ENCODE measurements around the gene GBGT1. TPM values are rescaled to one million over a fixed set of nuclear protein-coding genes. Genes with fewer than 3 reads are reported as not detected.

Gene GBGT1
- total and polyA plus RNA-seq, 4 donors: 6.1 to 42.9 (median 23.2) TPM

- peak; percentile 41 for ATAC-seq (ENCODE audit: insufficient read depth, low FRiP score)
- H3K27ac ChIP-seq (ENCODE audit: low read depth in 1 of 2, low read length in 1 of 2): peak overlapping the region; percentile 66 to 85
- peaks cover 5 to 52% (median 15%) of the 10 kb centered on the region in 5 donors for H3K4me1 ChIP-seq (ENCODE audit: control insufficient read depth in 5 of 5, insufficient read depth in 5 of 5, low read length in 5 of 5)
- peaks cover 0 to 27% (median 11%) of the 10 kb centered on the region in 4 donors for H3K36me3 ChIP-seq (ENCODE audit: control insufficient read depth in 4 of 4, insufficient read depth in 4 of 4, low read length in 4 of 4)
- H3K9ac ChIP-seq (ENCODE audit: insufficient read depth in 1 of 2, low read length in 2 of 2): no peak overlapping the region
- no peaks in the 10 kb centered on the region for H3K9me3 ChIP-seq (ENCODE audit: control insufficient read depth in 4 of 4, insufficient read depth in 3 of 4, low read length in 3 of 4)
- 18 to 44% methylated on average over 7 of the region's 7 CpGs for WGBS, 2 donors
- DNase-seq: peak in 1 of 3 donors; percentile 27
- H3K27me3 ChIP-seq (ENCODE audit: control insufficient read depth in 3 of 3, insufficient read depth in 3 of 3, low read length in 2 of 3): no peaks in the 10 kb centered on the region
- no peak overlapping the region for H3K4me3 ChIP-seq
- no peak for TF ChIP-seq CTCF (IDR thresholded peaks at IDR 0.05; ENCODE audit: control extremely low read depth, extremely low read depth)
These were observed 51.1 kb downstream of the GBGT1 start for GRCh38 chr9:133112663-133113026.

DNA sequence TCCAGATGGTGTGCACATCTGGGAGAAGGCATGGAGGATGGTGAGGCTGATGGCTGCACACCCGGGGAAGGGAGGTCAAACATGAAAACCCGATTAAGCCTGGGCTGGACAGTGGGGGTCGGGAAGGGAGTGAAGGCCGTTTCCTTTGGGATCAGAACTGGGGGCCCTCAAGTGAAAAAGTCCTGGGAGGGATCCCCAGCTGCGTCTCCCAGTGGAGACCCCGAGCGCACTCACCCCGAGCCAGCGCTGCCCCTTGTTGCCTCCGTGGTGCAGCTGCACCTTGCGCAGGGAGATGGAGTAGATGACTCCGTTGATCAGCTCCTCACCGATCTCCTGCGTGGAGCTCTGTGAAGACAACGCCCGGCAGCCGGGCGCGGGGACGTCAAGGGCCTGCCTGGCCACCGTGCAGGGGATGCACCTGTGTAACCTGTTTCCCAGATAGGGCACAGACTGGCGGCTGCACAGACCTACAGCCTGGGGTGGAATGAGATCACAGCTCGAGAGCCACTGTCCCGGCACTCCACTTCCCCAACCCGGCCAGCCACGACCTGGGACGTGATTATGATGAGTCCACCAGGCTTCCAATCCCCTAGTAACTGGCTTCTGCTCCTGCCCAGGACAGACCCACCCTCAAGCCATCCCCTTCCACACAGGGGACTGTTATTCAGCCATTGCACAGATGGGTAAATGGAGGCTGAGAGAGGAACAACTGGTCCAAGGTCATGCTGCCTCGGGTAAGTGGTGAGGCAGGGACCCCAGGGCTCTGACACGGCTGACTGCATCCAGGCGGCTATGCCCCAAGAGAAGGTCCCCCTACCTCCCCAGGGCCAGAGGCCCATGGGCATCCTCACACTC, 51.7 kb downstream of the GBGT1 start:
- Histone ChIP-seq H3K4me1 (ENCODE audit: control insufficient read depth in 5 of 5, insufficient read depth in 5 of 5, low read length in 5 of 5) (peaks cover 5 to 46% (median 15%) of the 10 kb centered on the region in 5 donors), H3K9ac (ENCODE audit: insufficient read depth in 1 of 2, low read length in 2 of 2) (no peak overlapping the region), H3K36me3 (ENCODE audit: control insufficient read depth in 4 of 4, insufficient read depth in 4 of 4, low read length in 4 of 4) (peaks cover 4 to 33% (median 11%) of the 10 kb centered on the region in 4 donors), H3K9me3 (ENCODE audit: control insufficient read depth in 4 of 4, insufficient read depth in 3 of 4, low read length in 3 of 4) (no peaks in the 10 kb centered on the region), H3K27ac (ENCODE audit: low read depth in 1 of 2, low read length in 1 of 2) (peak overlapping the region; percentile 66 to 85), H3K4me3 (no peak overlapping the region), H3K27me3 (ENCODE audit: control insufficient read depth in 3 of 3, insufficient read depth in 3 of 3, low read length in 2 of 3) (no peaks in the 10 kb centered on the region)
- no peak for TF ChIP-seq CTCF (IDR thresholded peaks at IDR 0.05; ENCODE audit: control extremely low read depth, extremely low read depth)
- DNase-seq: no peak
- ATAC-seq (ENCODE audit: insufficient read depth, low FRiP score): no peak
- 79 to 85% methylated on average over 27 to 30 of the region's 30 CpGs for WGBS, 2 donors

DNA sequence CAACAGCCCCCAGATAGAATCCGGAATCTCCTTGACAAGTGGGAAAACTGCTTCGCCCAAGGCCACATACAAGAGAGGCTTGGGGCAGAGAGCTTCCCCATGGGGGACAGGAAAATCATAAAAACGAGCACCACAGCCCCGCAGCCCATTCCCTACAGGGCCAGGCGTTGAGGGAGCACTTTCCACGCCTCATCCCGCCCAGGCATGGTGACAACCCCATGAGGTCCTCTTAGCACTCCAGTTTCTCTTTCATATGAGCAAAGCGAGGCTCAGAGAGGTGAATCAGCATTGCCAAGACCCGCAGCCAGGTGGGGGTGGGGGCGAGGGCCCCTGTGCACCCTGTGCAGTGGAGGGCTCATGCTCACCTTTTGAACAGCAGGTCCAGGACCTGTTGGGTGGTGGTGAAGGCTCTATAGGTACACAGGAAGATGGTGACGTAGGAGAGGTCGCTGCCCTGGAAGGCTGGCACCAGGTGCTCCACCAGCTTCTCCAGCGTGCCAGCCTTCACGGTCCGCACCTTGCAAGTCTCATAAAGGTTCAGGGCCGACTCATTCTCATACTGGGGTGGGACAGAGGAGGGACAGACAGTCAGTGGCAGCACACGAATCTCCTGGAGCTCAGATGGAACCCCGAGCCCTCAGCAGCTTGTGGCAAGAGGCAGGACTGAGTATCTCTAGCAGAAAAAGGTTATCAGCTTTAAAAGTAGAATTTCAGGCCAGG, 53.6 kb downstream of the GBGT1 start:
- Histone ChIP-seq H3K4me1 (ENCODE audit: control insufficient read depth in 5 of 5, insufficient read depth in 5 of 5, low read length in 5 of 5) (peaks cover 5 to 29% (median 15%) of the 10 kb centered on the region in 5 donors), H3K9me3 (ENCODE audit: control insufficient read depth in 4 of 4, insufficient read depth in 3 of 4, low read length in 3 of 4) (no peaks in the 10 kb centered on the region), H3K27me3 (ENCODE audit: control insufficient read depth in 3 of 3, insufficient read depth in 3 of 3, low read length in 2 of 3) (no peaks in the 10 kb centered on the region), H3K4me3 (no peak overlapping the region), H3K9ac (ENCODE audit: insufficient read depth in 1 of 2, low read length in 2 of 2) (no peak overlapping the region), H3K27ac (ENCODE audit: low read depth in 1 of 2, low read length in 1 of 2) (no peak overlapping the region), H3K36me3 (ENCODE audit: control insufficient read depth in 4 of 4, insufficient read depth in 4 of 4, low read length in 4 of 4) (peaks cover 13 to 50% (median 16%) of the 10 kb centered on the region in 4 donors)
- no peak for TF ChIP-seq CTCF (IDR thresholded peaks at IDR 0.05; ENCODE audit: control extremely low read depth, extremely low read depth)
- WGBS, 2 donors: 94 to 96% methylated on average over 18 of the region's 18 CpGs
- DNase-seq: no peak
- no peak for ATAC-seq (ENCODE audit: insufficient read depth, low FRiP score)
